ENCODE data around the gene CAT. TPM values are rescaled to one million over a fixed set of nuclear protein-coding genes. Genes with fewer than 3 reads are reported as not detected.

The CAT gene
- total RNA-seq, 1 donor from 2014 or later: 259 TPM

DNA sequence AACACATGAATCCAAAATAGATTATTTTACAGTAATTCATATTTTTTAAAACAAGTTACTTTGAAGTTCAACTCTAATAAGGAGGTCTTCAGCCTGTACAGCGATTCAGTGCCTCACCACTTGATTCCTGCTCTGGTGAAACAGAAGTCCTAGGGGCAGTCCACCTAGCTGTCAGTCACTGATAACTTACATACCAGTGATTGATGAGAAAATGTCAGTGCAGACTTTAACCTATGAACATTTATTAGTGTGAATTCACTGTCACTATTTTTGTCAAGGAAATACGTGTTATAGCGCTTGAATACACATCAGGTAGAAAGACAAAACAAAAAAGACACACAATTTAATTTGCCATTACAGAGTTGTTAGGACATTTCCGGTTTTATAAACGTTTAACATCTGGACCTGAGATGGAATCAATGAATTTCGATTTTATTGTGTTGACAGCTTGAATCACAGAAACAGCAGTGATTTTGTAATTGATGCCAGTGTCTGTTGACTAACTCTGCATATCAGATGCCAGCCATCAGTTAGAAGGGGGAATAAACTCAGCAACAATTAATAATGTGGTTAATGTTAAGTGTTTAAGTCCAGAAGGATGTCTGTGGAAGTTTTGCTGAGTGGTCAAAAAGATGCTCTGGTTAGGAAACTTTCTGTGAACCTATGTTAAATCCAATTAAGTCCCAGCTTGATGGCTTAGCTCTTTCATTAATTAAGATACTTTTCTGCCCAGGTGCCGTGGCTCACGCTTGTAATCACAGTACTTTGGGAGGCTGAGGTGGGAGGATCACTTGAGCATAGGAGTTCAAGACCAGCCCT lies 40.3 kb downstream of the CAT start:
- H3K4me3 ChIP-seq: no peak overlapping the region
- no peak for ATAC-seq
- no peak overlapping the region for H3K27ac ChIP-seq
- TF ChIP-seq, protein P1, sequence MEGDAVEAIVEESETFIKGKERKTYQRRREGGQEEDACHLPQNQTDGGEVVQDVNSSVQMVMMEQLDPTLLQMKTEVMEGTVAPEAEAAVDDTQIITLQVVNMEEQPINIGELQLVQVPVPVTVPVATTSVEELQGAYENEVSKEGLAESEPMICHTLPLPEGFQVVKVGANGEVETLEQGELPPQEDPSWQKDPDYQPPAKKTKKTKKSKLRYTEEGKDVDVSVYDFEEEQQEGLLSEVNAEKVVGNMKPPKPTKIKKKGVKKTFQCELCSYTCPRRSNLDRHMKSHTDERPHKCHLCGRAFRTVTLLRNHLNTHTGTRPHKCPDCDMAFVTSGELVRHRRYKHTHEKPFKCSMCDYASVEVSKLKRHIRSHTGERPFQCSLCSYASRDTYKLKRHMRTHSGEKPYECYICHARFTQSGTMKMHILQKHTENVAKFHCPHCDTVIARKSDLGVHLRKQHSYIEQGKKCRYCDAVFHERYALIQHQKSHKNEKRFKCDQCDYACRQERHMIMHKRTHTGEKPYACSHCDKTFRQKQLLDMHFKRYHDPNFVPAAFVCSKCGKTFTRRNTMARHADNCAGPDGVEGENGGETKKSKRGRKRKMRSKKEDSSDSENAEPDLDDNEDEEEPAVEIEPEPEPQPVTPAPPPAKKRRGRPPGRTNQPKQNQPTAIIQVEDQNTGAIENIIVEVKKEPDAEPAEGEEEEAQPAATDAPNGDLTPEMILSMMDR (IDR thresholded peaks at IDR 0.05): no peak
- no peaks in the 10 kb centered on the region for H3K27me3 ChIP-seq (ENCODE audit: low read depth)
- peaks cover 9% of the 10 kb centered on the region for H3K4me1 ChIP-seq
- no peaks in the 10 kb centered on the region for H3K9me3 ChIP-seq
- intact Hi-C loops (cut with DNase I): no loop called here
- no peak for DNase-seq
- H3K36me3 ChIP-seq: no peaks in the 10 kb centered on the region

DNA sequence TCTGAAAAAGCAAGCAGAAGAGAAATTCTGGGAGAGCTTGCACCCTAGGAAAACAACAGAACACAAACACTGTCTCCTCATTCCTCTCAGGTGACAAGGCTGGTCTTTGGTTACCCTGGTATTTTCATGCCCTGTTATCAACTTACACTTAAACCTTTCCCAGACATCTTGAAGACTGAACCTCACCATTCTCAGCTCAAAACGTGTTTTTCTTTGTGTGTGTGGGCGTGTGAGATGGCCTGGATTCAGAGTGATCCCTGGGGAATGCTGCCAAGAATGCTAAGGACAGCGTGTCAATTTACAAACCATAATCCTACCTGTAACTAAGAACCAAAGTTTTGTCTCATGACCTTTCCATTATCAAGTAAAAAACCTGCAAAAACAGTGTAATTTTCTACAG lies 41.6 kb downstream of the CAT start:
- H3K4me3 ChIP-seq: no peak overlapping the region
- peaks cover 3% of the 10 kb centered on the region for H3K4me1 ChIP-seq
- no peaks in the 10 kb centered on the region for H3K36me3 ChIP-seq
- DNase-seq (no peak), ATAC-seq (no peak)
- H3K27me3 ChIP-seq (ENCODE audit: low read depth): no peaks in the 10 kb centered on the region
- H3K9me3 ChIP-seq: no peaks in the 10 kb centered on the region
- no peak overlapping the region for H3K27ac ChIP-seq
- intact Hi-C loops (cut with DNase I): no loop called here
- TF ChIP-seq, protein P1 (IDR thresholded peaks at IDR 0.05): no peak

DNA sequence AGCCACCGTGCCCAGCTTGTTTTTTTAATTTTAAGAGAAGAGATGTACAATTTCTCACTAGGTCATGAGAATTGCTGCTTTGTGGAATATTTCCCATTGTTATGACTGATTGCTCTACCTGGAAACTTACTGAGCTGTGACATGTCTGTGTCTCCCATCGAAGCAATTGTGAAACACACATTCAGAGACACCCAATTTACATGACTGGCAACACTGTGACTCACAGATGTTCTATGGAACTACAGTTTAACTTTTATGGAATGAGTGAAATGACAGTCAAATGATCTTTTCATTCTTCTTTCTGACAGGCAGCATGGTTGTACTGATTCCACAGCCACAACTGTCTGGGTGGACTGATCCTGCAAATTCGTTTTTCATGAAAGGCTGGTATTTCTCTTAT lies 42.6 kb downstream of the CAT start:
- TF ChIP-seq, protein P1 (IDR thresholded peaks at IDR 0.05): no peak
- ATAC-seq: no peak
- intact Hi-C loops (cut with DNase I): no loop called here

DNA sequence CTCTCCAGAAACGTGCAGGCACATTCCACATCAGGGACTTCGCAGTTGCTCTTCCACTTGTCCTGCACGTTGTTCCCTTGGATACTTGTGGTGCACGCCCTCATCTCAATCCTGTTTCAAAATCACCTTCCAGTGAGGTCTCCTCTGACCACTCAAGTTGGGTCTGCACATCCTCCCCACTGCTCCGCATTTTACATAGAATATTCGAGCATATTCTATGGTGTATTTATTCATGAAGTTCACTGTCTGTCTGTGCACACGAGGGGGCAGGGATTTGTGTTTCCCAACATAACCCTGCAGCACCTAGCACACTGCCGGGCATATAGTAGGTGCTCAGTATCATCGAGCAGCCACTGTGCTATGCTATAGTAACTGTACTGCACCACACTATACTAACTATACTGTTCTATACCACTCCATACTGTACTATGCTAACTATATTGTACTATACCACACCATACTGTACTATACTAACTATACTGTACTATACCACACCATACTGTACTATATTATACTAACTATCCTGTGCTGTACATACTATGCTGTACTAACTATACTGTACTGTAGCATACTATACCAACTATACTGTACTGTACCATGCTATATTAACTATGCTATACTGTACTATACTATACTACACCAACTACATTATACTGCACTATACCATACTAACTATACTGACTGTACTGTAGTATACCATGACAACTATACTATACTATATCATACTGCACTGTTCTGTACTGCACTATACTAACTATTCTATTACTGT lies 44.6 kb downstream of the CAT start:
- Histone ChIP-seq H3K27ac (no peak overlapping the region), H3K4me3 (no peak overlapping the region), H3K4me1 (no peaks in the 10 kb centered on the region), H3K27me3 (ENCODE audit: low read depth) (no peaks in the 10 kb centered on the region), H3K9me3 (no peaks in the 10 kb centered on the region), H3K36me3 (no peaks in the 10 kb centered on the region)
- intact Hi-C loops (cut with DNase I): no loop called here
- ATAC-seq (no peak), DNase-seq (no peak)
- TF ChIP-seq, protein P1 (IDR thresholded peaks at IDR 0.05): no peak

More for the DNA sequence above, 42.6 kb downstream of the CAT start:
- Histone ChIP-seq H3K36me3 (no peaks in the 10 kb centered on the region), H3K4me1 (no peaks in the 10 kb centered on the region), H3K4me3 (no peak overlapping the region), H3K27me3 (ENCODE audit: low read depth) (no peaks in the 10 kb centered on the region), H3K9me3 (no peaks in the 10 kb centered on the region), H3K27ac (no peak overlapping the region)
- DNase-seq: no peak

DNA sequence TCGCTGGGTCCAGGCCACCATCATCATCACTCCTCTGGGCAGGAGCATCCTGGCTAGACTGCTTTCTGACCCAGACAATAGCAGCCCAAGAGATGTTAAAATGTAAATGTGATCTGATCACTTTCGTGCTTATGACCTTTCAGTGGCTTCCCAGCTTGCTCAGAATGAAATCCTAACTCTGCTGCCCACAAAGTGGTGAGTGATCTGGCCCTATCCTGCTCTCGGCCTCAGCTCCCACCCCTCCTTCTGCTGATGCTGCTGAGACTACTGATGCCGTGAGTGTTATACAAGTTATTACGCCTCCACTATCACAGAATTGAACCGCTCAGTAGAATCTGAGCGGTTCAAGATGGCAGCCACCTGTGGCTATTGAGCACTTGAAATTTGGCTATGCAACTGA lies 48.7 kb downstream of the CAT start:
- Histone ChIP-seq H3K27me3 (ENCODE audit: low read depth) (no peaks in the 10 kb centered on the region), H3K4me3 (no peak overlapping the region), H3K9me3 (no peaks in the 10 kb centered on the region), H3K27ac (no peak overlapping the region), H3K36me3 (no peaks in the 10 kb centered on the region), H3K4me1 (no peaks in the 10 kb centered on the region)
- ATAC-seq (no peak), DNase-seq (no peak)
- TF ChIP-seq, protein P1 (IDR thresholded peaks at IDR 0.05): no peak
- intact Hi-C loops (cut with DNase I): no loop called here
